GM10266 (cell line): ENCODE results near the gene NLRC5.

Experiments used
- DNase-seq: peaks from one replicate; pipeline ENCODE4 v3.0.0; 2012; ENCODE audit errors: extremely low spot score
- TF ChIP-seq, protein P1 (sequence below): IDR thresholded peaks from 2 replicates; pipeline ENCODE4 v1.5.1; 2012; ENCODE audit warnings: mild to moderate bottlenecking, low read depth; ENCODE audit not compliant: control insufficient read depth, insufficient read depth; ENCODE audit errors: missing control alignments

NLRC5 gene

DNA sequence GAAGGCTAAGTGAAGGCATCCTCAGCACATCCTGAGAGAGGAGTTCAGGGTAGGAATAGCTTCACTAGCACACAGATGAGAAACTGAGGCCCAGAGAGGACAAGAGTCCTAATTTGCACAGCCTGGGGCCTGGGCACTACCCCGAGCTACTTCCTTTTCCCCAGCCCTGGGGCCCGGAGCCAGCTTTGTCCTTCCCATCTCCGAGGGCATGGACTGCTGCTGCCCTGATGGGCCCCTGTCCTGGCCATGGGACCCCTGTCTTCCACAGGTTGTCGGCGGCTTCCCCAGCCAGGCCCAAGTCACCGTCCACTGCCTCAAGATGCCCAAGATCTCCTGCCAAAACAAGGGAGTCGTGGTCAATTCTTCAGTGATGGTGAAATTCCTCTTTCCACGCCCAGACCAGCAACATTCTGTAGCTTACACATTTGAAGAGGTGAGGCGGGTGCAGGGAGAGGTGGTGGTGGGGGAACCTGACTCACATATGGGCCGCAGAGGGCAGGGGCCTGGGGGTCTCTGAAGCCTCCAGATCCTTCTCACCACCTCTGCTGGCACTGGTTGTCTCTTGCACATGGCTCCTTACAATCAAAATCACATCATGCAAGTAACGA lies 11.4 kb upstream of the NLRC5 start:
- DNase-seq, result no peak
- TF ChIP-seq, protein P1, sequence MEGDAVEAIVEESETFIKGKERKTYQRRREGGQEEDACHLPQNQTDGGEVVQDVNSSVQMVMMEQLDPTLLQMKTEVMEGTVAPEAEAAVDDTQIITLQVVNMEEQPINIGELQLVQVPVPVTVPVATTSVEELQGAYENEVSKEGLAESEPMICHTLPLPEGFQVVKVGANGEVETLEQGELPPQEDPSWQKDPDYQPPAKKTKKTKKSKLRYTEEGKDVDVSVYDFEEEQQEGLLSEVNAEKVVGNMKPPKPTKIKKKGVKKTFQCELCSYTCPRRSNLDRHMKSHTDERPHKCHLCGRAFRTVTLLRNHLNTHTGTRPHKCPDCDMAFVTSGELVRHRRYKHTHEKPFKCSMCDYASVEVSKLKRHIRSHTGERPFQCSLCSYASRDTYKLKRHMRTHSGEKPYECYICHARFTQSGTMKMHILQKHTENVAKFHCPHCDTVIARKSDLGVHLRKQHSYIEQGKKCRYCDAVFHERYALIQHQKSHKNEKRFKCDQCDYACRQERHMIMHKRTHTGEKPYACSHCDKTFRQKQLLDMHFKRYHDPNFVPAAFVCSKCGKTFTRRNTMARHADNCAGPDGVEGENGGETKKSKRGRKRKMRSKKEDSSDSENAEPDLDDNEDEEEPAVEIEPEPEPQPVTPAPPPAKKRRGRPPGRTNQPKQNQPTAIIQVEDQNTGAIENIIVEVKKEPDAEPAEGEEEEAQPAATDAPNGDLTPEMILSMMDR, result no peak

DNA sequence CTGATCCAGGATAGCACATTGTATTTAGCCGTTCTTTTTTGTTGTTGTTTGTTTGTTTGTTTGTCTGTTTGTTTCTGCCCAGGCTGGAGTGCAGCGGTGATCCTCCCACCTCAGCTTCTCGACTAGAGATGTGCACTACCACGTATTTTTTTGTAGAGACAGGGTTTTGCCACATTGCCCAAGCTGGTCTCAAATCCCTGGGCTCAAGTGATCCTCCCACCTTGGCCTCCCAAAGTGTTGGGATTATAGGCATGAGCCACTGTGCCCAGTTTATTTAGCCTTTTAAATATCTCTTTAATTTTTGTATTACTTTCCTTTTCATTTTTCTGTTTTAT lies 9.2 kb upstream of the NLRC5 start:
- TF ChIP-seq, protein P1, result no peak
- DNase-seq, result no peak

DNA sequence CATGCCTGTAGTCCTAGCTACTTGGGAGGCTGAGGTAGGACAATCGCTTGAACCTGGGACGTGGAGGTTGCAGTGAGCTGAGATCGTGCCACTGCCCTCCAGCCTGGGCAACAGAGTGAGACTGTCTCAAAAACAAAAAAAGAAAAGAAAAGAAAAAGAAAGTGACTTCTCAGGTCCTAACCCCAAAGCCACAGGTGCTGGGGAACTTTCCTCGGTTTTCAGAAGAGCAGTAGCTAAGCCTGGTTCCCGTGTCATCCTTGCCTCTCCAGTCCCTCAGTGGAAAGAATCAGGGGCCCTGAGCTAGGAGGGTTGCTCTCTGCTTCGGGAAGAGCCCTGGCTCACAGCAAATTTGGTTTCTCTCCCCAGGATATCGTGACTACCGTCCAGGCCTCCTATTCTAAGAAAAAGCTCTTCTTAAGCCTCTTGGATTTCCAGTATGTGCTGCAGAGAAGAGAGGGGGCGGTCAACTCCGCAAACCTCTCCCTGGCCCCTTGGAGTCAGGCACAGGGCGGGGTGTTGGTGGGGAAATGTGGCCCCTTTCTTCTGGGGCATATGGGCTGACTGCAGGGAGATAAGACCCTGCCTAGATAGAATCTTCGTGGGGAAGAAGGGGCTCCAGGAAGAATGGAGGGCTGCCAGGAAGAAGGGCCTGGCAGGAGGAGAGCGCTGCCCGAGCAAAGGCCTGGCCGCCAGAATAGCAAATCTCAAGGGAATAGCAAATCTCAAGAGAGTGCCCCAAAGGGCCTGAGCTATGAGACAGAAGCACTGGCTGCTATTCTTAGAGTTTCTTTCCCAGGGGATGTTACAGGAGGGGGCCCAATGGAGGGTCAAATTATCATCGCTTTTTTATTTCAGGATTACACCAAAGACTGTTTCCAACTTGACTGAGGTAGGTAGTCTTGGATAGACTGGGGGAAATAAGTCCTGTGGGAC lies 8.3 kb upstream of the NLRC5 start:
- TF ChIP-seq, protein P1, result no peak
- no peak for DNase-seq

DNA sequence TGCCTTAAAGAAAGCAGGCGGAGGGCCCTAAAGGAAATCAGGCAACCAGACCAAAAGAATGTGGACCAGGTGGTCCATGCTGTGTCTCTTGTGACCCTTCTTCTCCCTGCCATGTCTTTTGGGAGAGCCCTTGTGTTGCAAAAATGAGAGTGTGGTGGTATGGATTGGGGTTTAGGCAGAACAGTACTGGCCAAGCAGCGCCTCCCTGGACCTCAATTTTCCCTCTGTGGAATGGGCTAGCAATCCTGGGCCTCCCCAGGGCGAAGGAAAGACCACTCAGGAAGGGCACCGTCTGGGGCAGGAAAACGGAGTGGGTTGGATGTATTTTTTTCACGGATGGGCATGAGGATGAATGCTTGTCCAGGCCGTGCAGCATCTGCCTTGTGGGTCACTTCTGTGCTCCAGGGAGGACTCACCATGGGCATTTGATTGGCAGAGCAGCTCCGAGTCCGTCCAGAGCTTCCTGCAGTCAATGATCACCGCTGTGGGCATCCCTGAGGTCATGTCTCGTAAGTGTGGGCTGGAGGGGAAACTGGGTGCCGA lies 7.6 kb upstream of the NLRC5 start:
- TF ChIP-seq, protein P1, result no peak

DNA sequence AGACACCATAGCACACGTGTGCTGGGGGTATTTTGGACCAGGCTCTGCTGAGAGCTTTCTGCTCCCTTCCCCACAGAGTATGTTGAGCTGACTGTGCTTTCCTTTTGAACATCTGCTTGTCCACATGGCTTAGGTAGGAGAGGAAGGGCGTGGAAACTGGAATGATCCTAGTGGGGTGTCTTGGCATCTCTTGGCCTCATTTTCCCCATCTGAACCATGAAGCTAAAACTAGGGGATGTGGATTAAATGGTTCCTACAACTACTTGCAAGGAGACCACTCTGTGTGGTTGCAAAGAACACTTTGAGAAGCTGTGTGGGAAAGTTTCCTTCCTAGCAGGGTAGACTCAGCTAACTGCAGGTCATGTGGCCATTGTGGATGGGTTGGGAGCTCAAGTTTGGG lies 6.7 kb upstream of the NLRC5 start:
- TF ChIP-seq, protein P1, result no peak
- DNase-seq, result no peak

More for the DNA sequence above, 7.6 kb upstream of the NLRC5 start:
- DNase-seq, result no peak

DNA sequence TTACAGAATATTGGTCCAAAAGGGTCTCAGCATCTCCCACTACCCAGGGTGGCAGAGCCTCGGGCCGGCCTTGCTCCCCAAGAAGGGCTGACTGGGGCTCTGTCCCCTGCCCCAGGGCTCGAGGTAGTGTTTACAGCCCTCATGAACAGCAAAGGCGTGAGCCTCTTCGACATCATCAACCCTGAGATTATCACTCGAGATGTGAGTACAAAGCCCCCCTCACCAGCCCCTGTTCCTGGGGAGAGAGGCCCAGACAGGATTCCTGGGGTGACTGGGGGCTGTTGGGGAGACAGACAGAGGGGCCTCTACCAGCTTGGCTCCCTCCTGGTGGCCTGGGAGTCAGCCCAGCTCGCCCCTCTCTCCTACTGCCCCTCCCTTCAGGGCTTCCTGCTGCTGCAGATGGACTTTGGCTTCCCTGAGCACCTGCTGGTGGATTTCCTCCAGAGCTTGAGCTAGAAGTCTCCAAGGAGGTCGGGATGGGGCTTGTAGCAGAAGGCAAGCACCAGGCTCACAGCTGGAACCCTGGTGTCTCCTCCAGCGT lies 6.1 kb upstream of the NLRC5 start:
- DNase-seq, result no peak

More for the DNA sequence above, 6.1 kb upstream of the NLRC5 start:
- TF ChIP-seq, protein P1, result no peak
